ENCODE results near the gene LDB3.

DNA sequence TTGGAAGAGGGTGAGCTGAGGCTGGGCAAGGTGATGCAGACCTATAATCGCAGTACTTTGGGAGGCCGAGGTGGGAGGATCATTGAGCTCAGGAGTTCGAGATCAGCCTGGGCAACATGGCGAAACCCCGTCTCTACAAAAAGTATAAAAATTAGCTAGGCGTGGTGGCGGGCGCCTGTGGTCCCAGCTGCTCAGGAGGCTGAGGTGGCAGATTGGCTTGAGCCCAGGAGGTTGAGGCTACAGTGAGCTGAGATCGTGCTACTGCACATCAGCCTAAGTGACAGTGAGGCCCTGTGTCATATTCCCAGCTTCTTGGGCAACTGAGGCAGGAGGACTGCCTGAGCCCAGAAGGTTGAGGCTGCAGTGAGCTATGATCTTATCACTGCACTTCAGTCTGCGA is 101.7 kb downstream of the LDB3 start:
- TF ChIP-seq, protein P1, sequence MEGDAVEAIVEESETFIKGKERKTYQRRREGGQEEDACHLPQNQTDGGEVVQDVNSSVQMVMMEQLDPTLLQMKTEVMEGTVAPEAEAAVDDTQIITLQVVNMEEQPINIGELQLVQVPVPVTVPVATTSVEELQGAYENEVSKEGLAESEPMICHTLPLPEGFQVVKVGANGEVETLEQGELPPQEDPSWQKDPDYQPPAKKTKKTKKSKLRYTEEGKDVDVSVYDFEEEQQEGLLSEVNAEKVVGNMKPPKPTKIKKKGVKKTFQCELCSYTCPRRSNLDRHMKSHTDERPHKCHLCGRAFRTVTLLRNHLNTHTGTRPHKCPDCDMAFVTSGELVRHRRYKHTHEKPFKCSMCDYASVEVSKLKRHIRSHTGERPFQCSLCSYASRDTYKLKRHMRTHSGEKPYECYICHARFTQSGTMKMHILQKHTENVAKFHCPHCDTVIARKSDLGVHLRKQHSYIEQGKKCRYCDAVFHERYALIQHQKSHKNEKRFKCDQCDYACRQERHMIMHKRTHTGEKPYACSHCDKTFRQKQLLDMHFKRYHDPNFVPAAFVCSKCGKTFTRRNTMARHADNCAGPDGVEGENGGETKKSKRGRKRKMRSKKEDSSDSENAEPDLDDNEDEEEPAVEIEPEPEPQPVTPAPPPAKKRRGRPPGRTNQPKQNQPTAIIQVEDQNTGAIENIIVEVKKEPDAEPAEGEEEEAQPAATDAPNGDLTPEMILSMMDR (IDR thresholded peaks at IDR 0.05; ENCODE audit: low read depth, low read length, poor library complexity, severe bottlenecking), result no peak
- TF ChIP-seq EZH2phosphoT487 (IDR thresholded peaks at IDR 0.05; ENCODE audit: borderline replicate concordance, low read length), result no peak

All from DOHH2 (cell line).